ENCODE results near the gene TIGD7.
"Not testable (repeated sequence)": the region's sequence is repeated elsewhere in the genome, so short reads cannot be mapped to it uniquely, and the experiment has no call there.

The TIGD7 gene

DNA sequence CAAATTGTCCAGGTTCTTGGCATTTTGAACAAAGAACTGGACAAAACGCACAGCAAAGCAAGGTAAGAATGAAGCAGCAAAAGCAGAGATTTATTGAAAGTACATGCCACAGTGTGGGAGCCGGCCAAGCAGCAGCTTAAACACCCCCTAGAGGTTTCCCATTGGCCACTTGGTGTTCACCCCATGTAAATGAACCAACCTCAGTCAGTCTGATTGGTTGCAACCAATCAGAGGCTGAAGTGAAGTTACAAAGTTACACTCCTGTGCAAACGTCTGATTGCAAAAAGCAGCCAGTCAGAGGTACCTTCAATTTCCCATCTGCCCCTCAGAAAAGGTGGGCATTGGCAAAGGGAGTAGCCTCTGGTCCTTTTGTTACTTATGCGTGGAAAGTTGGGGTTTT is 30.7 kb downstream of the TIGD7 start:
- H3K4me1 Mint-ChIP-seq, result no peaks in the 10 kb centered on the region
- no peak overlapping the region for H3K4me3 Mint-ChIP-seq
- peaks cover 2% of the 10 kb centered on the region for H3K36me3 Mint-ChIP-seq (ENCODE audit: insufficient read depth)
- no peak overlapping the region for H3K27ac Mint-ChIP-seq (ENCODE audit: low read depth)
- no peaks in the 10 kb centered on the region for H3K27me3 Mint-ChIP-seq
- no peaks in the 10 kb centered on the region for H3K9me3 Mint-ChIP-seq
- DNase-seq (ENCODE audit: low spot score in 2 of 2) (no peak), ATAC-seq (replicated peaks; ENCODE audit: extremely low read depth, poor library complexity, severe bottlenecking) (no peak)

DNA sequence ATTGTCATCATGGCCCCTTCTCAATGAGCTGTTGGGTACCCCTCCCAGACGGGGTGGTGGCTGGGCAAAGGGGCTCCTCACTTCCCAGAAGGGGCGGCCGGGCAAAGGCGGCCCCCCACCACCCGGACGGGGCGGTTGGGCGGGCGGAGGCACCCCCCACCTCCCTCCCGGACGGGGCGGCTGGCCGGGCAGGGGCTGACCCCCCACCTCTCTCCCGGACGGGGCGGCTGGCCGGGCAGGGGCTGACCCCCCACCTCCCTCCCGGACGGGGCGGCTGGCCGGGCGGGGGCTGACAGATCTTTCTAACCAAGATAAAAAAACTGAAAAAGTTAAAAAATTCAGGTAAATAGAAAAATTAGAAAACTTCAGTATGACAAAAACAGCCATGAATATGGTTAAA is 33.9 kb downstream of the TIGD7 start:
- not testable (repeated sequence) for H3K27ac Mint-ChIP-seq (ENCODE audit: low read depth); DNase-seq (ENCODE audit: low spot score in 2 of 2); ATAC-seq (replicated peaks; ENCODE audit: extremely low read depth, poor library complexity, severe bottlenecking); H3K27me3 Mint-ChIP-seq; H3K9me3 Mint-ChIP-seq; H3K4me1 Mint-ChIP-seq; H3K4me3 Mint-ChIP-seq
- H3K36me3 Mint-ChIP-seq (ENCODE audit: insufficient read depth), result peaks cover 12% of the 10 kb centered on the region

DNA sequence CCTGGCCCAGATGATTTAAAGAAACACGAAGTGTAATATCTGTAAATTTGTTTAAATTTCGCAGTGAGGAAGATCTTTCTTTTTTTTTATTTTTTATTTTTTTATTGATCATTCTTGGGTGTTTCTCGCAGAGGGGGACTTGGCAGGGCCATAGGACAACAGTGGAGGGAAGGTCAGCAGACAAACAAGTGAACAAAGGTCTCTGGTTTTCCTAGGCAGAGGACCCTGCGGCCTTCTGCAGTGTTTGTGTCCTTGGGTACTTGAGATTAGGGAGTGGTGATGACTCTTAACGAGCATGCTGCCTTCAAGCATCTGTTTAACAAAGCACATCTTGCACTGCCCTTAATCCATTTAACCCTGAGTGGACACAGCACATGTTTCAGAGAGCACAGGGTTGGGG is 34.5 kb downstream of the TIGD7 start:
- not testable (repeated sequence) for DNase-seq (ENCODE audit: low spot score in 2 of 2); H3K4me3 Mint-ChIP-seq; H3K27me3 Mint-ChIP-seq; H3K4me1 Mint-ChIP-seq; H3K9me3 Mint-ChIP-seq; ATAC-seq (replicated peaks; ENCODE audit: extremely low read depth, poor library complexity, severe bottlenecking); H3K27ac Mint-ChIP-seq (ENCODE audit: low read depth)
- peaks cover 12% of the 10 kb centered on the region for H3K36me3 Mint-ChIP-seq (ENCODE audit: insufficient read depth)

DNA sequence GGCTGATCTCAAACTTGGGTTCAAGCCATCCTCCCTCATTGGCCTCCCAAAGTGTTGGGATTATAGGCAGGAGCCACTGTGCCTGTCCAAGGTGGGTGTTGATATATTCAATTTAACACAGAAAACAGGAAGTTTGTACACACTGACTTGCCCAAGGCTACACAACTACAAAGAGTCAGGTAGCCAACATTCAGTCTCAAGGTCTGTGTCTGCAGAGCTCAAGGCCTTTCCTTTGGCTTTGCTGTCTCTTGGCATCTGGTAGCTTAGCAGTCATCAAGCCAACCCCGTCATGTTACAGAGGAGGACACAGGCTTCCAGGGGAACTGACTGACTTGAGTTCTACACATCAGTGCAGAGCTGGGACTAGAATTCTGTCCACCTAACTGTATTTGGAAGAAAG is 36.9 kb downstream of the TIGD7 start:
- no peak overlapping the region for H3K4me3 Mint-ChIP-seq
- H3K27me3 Mint-ChIP-seq, result no peaks in the 10 kb centered on the region
- ATAC-seq (replicated peaks; ENCODE audit: extremely low read depth, poor library complexity, severe bottlenecking) (no peak), DNase-seq (ENCODE audit: low spot score in 2 of 2) (no peak)
- H3K27ac Mint-ChIP-seq (ENCODE audit: low read depth), result no peak overlapping the region
- H3K9me3 Mint-ChIP-seq, result no peaks in the 10 kb centered on the region
- H3K4me1 Mint-ChIP-seq, result peaks cover 14% of the 10 kb centered on the region
- peaks cover 26% of the 10 kb centered on the region for H3K36me3 Mint-ChIP-seq (ENCODE audit: insufficient read depth)

DNA sequence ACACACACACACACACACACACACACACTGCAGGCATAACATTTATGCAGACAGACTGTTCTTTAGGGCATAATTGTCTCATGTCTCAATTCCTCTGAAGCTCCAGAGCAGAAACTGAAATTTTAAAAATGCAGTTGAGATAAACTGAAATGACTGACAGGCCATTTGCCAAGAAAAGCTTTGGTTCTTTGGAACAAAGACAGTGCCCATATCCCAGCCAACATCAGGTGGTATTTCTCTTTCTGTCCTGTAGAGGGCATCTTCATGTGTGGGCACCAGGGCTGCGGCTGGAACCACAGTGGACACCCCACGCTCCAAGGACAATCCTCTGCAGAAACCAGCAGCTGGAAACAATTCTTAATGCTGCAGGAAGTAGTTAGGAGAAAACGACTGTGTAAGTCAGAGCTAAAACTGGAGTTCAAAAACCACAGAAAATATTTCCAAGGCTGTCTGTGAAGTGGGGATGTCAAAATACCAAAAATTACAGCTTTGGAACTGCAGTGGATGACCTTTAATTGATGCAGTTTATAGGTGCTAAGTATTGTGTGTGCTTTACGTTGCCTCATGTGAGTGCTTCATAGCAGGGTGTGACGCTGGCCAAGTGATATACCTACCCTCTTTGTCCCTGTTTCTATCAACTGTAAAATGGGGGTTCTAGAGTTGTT is 38.2 kb downstream of the TIGD7 start:
- Mint-ChIP-seq H3K36me3 (ENCODE audit: insufficient read depth) (peaks cover 28% of the 10 kb centered on the region), H3K4me3 (no peak overlapping the region), H3K27ac (ENCODE audit: low read depth) (no peak overlapping the region), H3K4me1 (peaks cover 25% of the 10 kb centered on the region), H3K27me3 (no peaks in the 10 kb centered on the region), H3K9me3 (no peaks in the 10 kb centered on the region)
- DNase-seq (ENCODE audit: low spot score in 2 of 2) (no peak), ATAC-seq (replicated peaks; ENCODE audit: extremely low read depth, poor library complexity, severe bottlenecking) (no peak)

DNA sequence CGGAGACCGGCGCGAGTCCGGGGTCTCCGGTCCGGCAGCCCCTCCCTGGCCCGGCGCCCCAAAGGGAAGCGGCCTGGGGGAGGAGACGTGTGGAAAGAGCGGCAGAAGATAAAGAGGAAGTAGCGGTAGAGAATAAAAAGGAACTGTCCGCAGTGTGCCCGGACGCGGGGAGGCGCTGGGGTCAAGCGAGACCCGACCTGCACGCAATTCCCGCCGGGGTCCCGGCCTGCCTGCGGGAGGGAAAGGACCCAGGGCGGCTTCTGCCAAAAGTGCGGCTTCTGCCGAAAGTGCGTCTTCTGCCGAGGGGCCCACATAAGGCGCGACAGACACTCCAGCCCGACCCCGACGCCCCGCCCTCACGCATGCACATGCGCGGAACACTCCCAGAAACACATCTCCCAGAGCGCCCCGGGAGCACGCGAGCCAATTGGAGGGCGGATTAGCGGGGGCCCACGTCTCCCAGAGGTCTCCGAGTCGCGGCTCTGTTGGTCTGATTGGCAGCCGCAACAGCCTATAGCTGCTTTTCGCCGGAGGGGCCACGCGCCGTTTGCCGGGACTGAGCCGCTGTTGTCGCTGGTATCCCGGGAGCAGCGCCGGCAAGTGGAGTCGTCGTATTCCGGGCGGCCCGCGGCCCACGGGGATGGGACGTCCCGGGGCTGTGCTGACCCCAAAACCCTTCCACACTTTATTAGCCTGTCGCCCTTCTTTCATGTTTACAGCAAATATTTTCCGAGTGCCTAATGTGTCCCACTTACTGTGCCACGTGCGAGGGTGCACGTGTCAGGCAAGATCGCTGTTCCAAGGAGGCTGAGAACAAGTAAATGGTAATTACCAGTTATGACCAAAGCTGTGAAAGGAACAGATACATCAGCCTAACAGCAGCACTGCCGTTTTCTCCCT is 40.8 kb downstream of the TIGD7 start:
- Mint-ChIP-seq H3K9me3 (no peaks in the 10 kb centered on the region), H3K36me3 (ENCODE audit: insufficient read depth) (peaks cover 28% of the 10 kb centered on the region), H3K27me3 (no peaks in the 10 kb centered on the region)

DNA sequence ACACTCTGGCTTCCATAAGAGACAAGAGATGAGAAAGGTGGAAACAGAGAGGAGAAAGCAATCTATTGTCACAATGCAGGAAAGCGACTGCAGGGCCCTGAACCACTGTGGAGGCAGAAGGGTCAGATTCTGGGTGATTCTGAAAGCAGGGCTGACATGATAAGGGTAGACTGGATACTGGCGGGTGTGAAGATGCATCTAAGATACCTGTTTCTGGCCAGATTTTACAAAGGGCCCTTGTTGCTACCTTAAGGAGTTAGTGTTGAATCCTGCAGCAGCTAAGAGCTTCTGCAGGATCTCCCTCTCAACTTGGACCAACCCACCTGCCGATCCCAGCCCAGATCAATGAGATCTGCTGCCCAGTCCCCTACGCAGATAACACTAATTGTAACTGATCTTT is 42.7 kb downstream of the TIGD7 start:
- Mint-ChIP-seq H3K9me3 (no peaks in the 10 kb centered on the region), H3K27me3 (peaks cover 6% of the 10 kb centered on the region), H3K36me3 (ENCODE audit: insufficient read depth) (peaks cover 25% of the 10 kb centered on the region), H3K4me1 (peaks cover 30% of the 10 kb centered on the region), H3K4me3 (peak overlapping the region; percentile 85), H3K27ac (ENCODE audit: low read depth) (peak overlapping the region; percentile 90)
- DNase-seq (ENCODE audit: low spot score in 2 of 2), result no peak
- ATAC-seq (replicated peaks; ENCODE audit: extremely low read depth, poor library complexity, severe bottlenecking), result no peak

More for the DNA sequence above, 40.8 kb downstream of the TIGD7 start:
- H3K27ac Mint-ChIP-seq (ENCODE audit: low read depth), result peak overlapping the region; percentile 90
- DNase-seq (ENCODE audit: low spot score in 2 of 2), result peak; percentile 87 to 94
- peak; percentile 90 for ATAC-seq (replicated peaks; ENCODE audit: extremely low read depth, poor library complexity, severe bottlenecking)
- peak overlapping the region; percentile 85 for H3K4me3 Mint-ChIP-seq
- H3K4me1 Mint-ChIP-seq, result peaks cover 30% of the 10 kb centered on the region

DNA sequence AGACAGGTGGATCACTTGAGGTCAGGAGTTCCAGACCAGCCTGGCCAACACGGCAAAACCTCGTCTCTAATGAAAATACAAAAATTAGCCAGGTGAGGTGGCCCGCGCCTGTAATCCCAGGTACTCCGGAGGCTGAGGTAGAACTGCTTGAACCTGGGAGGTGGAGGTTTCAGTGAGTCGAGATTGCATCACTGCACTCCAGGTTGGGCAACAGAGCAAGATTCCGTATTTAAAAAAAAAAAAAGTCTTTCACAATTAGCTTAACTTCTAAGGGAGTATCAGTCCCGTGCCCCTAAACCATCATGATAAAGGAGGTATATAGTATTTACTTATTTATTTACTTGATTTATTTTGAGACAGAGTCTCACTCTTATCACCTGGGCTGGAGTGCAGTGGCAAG is 45.4 kb downstream of the TIGD7 start:
- Mint-ChIP-seq H3K36me3 (ENCODE audit: insufficient read depth) (peaks cover 15% of the 10 kb centered on the region), H3K4me3 (no peak overlapping the region), H3K9me3 (no peaks in the 10 kb centered on the region), H3K27ac (ENCODE audit: low read depth) (no peak overlapping the region), H3K27me3 (peaks cover 6% of the 10 kb centered on the region), H3K4me1 (peaks cover 27% of the 10 kb centered on the region)
- ATAC-seq (replicated peaks; ENCODE audit: extremely low read depth, poor library complexity, severe bottlenecking), result no peak
- DNase-seq (ENCODE audit: low spot score in 2 of 2), result no peak

DNA sequence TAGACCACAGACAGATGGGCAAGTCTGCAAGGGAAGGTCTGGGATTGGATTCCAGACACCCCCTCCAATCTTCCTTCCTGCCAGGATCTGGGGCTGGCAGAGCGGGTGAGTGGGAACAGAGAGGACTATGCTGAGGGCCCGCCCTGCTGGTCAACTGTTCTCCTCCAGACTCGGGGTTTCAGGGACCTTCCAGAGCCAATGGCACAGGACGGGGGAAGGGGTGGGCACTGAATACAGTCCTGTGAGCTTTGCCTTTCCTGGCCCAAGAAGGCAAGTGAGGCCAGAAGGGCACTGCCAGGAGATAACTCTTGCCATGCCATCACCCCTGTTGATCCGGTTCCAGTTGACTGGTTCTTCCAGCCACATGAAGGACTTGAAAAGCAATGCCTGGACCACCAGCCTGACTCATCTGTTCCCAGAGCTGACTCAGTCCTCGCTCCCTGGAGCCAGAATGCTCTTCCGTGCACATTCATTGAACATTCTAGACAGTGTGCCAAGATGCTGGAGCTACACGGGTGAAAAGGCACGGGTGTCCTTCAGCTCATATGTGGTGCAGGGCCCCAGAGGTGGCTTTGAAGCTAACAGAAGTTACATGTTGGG is 48.3 kb downstream of the TIGD7 start:
- H3K9me3 Mint-ChIP-seq, result no peaks in the 10 kb centered on the region
- DNase-seq (ENCODE audit: low spot score in 2 of 2) (no peak), ATAC-seq (replicated peaks; ENCODE audit: extremely low read depth, poor library complexity, severe bottlenecking) (no peak)
- no peak overlapping the region for H3K4me3 Mint-ChIP-seq
- H3K27me3 Mint-ChIP-seq, result peaks cover 6% of the 10 kb centered on the region
- H3K36me3 Mint-ChIP-seq (ENCODE audit: insufficient read depth), result peaks cover 2% of the 10 kb centered on the region
- H3K4me1 Mint-ChIP-seq, result peaks cover 5% of the 10 kb centered on the region
- H3K27ac Mint-ChIP-seq (ENCODE audit: low read depth), result no peak overlapping the region

DNA sequence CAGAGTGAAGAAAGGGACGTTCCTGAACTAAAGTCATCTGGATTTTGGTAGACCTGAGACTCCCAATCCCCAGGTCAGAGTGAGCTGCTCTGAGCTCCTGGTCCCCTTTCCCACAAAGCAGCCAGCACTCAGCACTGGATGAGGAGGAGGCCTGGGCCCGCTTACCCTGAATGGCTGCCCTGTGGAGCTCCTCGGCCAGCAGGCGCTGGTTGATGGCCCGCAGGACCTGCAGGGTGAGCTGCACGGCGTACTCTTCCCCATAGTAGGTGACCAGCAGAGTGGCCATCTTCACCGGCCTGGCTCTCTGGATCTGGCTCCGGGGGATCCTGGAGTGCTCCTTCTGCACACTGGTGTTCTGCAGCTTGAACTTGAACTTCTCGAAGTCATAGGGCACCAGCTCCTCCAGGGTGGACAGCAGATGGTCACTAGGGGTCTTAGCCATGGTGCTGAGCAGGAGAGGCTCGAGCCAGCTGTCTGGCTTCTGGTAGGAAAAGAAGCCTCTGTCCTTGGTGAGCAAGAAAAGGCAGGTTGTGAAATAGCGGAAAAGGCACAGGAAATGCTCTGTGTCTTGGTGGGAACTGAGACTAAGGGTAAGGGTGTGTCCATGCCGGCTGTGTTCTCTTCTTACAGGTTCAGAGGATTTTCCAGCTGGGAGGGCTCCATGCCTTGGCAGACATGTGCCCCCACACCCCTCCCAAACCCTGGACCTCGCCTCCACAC is 48.9 kb downstream of the TIGD7 start, which contains the start of gene MEFV:
MEFV (minus strand) TSS at position 488 of the 720 bp plus-strand sequence; CDS start at position 442, 46 bp downstream.
- Mint-ChIP-seq H3K27ac (ENCODE audit: low read depth) (no peak within 1 kb of the TSS), H3K27me3 (peaks cover 6% of the 10 kb centered on the region), H3K36me3 (ENCODE audit: insufficient read depth) (no peaks in the 10 kb centered on the region), H3K4me3 (no peak within 1 kb of the TSS), H3K9me3 (no peaks in the 10 kb centered on the region), H3K4me1 (no peaks in the 10 kb centered on the region)
- ATAC-seq (replicated peaks; ENCODE audit: extremely low read depth, poor library complexity, severe bottlenecking), result no peak
- no peak for DNase-seq (ENCODE audit: low spot score in 2 of 2)

DNA sequence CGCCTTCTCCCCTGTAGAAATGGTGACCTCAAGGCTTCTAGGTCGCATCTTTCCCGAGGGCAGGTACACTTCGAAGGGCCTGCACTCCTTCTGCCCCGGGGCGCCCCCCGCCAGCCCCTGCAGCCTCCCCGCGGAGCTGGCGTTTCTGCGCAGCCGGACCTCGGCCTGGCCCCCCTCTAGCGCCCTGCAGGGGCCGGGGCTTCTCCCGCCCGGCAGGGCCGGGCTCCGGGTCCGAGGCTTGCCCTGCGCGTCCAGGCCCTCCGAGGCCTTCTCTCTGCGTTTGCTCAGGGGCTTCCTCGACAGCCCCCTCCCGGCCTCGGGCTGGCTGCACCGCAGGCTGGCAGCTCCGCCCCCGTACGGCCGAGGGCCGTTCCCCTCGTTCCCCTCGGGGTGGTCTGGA is 50.9 kb downstream of the TIGD7 start:
- no peaks in the 10 kb centered on the region for H3K4me1 Mint-ChIP-seq
- H3K9me3 Mint-ChIP-seq, result no peaks in the 10 kb centered on the region
- no peak overlapping the region for H3K27ac Mint-ChIP-seq (ENCODE audit: low read depth)

DNA sequence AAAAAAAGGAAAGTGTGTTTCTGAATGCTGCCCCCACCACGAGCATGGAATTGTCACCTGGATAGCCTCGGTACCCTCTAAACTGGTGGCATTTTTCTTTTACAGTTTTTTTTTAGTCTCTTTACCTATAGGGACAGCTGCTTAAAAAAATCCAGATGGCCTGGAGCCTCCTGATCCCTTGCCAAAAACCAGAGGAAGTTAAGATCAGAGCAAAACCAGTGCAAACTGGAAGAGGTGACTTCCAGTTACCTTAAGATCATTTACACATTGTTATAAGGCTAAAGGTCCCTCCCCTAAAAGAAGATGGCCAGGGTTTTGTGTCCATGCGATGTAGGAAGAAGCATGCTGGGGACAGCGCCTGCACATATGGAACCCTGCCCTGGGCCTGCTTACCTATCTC is 52.3 kb downstream of the TIGD7 start:
- Mint-ChIP-seq H3K4me3 (no peak overlapping the region), H3K9me3 (no peaks in the 10 kb centered on the region), H3K4me1 (no peaks in the 10 kb centered on the region), H3K27me3 (no peaks in the 10 kb centered on the region), H3K36me3 (ENCODE audit: insufficient read depth) (no peaks in the 10 kb centered on the region), H3K27ac (ENCODE audit: low read depth) (no peak overlapping the region)
- no peak for DNase-seq (ENCODE audit: low spot score in 2 of 2)
- ATAC-seq (replicated peaks; ENCODE audit: extremely low read depth, poor library complexity, severe bottlenecking), result no peak

More for the DNA sequence above, 50.9 kb downstream of the TIGD7 start:
- H3K4me3 Mint-ChIP-seq, result no peak overlapping the region
- H3K36me3 Mint-ChIP-seq (ENCODE audit: insufficient read depth), result no peaks in the 10 kb centered on the region
- ATAC-seq (replicated peaks; ENCODE audit: extremely low read depth, poor library complexity, severe bottlenecking) (no peak), DNase-seq (ENCODE audit: low spot score in 2 of 2) (no peak)
- peaks cover 6% of the 10 kb centered on the region for H3K27me3 Mint-ChIP-seq

Measured in central memory CD8-positive, alpha-beta T cell (primary cell).